ENCODE data around the gene RBFOX1. TPM values are rescaled to one million over a fixed set of nuclear protein-coding genes. Genes with fewer than 3 reads are reported as not detected.

Gene RBFOX1
- total RNA-seq, 4 donors from 2014 or later, result 0.12 to 0.54 TPM; not detected in 2

GRCh38 chr16:7351610-7352510 is 19.2 kb downstream of the RBFOX1 start:
- WGBS, 2 donors (ENCODE audit: low coverage in 1 of 2), result 52 to 67% methylated on average over 6 to 11 of the region's 11 CpGs
- Histone ChIP-seq H3K36me3 (no peaks in the 10 kb centered on the region), H3K27ac (no peak overlapping the region), H3K9me3 (no peaks in the 10 kb centered on the region), H3K27me3 (peaks cover 4% of the 10 kb centered on the region), H3K4me1 (no peaks in the 10 kb centered on the region), H3K4me3 (no peak overlapping the region)
- ATAC-seq, result no peak
- TF ChIP-seq POLR2AphosphoS5 (IDR thresholded peaks at IDR 0.05) (no peak), CTCF (IDR thresholded peaks at IDR 0.05) (no peak), EP300 (IDR thresholded peaks at IDR 0.05) (no peak), POLR2A (IDR thresholded peaks at IDR 0.05) (no peak)

GRCh38 chr16:7355758-7356157 is 23.1 kb downstream of the RBFOX1 start:
- Histone ChIP-seq H3K9me3 (no peaks in the 10 kb centered on the region), H3K27ac (no peak overlapping the region), H3K4me3 (no peak overlapping the region), H3K4me1 (no peaks in the 10 kb centered on the region), H3K36me3 (no peaks in the 10 kb centered on the region), H3K27me3 (no peaks in the 10 kb centered on the region)
- WGBS, 2 donors (ENCODE audit: low coverage in 1 of 2), result 60 to 76% methylated on average over 4 to 5 of the region's 5 CpGs
- no peak for TF ChIP-seq POLR2AphosphoS5 (IDR thresholded peaks at IDR 0.05)
- no peak for TF ChIP-seq CTCF (IDR thresholded peaks at IDR 0.05)
- no peak for TF ChIP-seq EP300 (IDR thresholded peaks at IDR 0.05)
- TF ChIP-seq POLR2A (IDR thresholded peaks at IDR 0.05), result no peak
- ATAC-seq, result no peak

DNA sequence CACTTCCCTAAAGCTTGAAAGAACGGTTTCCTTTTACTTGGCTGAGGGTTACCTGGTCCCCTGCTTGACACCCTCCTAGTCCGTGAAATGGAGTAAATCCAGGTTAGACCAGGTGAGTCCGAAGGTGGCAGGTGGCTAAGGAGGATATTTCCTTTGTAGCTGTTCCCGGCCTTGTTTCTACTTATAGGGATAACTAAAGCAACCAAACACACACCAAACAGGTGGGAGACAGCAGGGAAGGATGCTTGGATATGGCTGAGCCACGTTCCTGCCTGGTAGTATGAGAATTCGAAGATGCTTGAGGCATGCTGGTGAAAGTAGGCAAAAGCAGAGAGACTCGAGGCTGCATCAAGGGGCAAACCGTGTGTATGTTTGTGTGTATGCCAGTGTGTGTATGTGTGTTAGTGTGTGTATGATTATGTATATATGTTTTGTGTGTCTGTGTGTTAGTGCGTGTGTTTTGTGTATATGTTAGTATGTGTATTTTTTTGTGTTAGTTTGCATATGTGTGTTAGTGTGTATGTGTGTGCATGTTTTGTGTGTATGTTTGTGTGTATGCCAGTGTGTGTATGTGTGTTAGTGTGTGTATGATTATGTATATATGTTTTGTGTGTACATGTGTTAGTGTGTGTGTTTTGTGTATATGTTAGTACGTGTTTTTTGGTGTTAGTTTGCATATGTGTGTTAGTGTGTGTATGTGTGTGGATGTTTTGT is 28.9 kb downstream of the RBFOX1 start:
- WGBS, 2 donors (ENCODE audit: low coverage in 1 of 2), result 81 to 82% methylated on average over 5 to 10 of the region's 10 CpGs
- no peaks in the 10 kb centered on the region for H3K36me3 ChIP-seq
- ATAC-seq, result no peak

DNA sequence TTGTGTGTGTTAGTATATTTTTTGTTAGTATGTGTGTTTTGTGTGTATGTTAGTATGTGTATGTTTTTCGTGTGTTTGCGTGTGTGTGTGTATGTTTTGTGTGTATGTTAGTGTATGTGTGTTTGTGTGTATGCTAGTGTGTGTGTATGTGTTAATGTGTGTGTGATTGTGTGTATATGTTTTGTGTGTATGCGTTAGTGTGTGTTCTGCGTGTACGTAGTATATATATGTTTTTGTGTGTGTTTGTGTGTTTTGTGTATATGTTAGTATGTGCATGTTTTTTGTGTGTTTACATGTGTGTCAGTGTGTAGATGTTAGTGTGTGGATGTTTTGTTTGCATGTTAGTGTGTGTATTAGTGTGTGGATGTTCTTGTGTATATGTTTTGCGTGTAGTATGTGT is 29.6 kb downstream of the RBFOX1 start:
- no peak for TF ChIP-seq CTCF (IDR thresholded peaks at IDR 0.05)
- TF ChIP-seq EP300 (IDR thresholded peaks at IDR 0.05), result no peak
- no peak for TF ChIP-seq POLR2AphosphoS5 (IDR thresholded peaks at IDR 0.05)
- no peak for TF ChIP-seq POLR2A (IDR thresholded peaks at IDR 0.05)
- ATAC-seq, result no peak
- H3K27me3 ChIP-seq, result no peaks in the 10 kb centered on the region
- 92 to 95% methylated on average over 6 of the region's 6 CpGs for WGBS, 2 donors (ENCODE audit: low coverage in 1 of 2)
- no peaks in the 10 kb centered on the region for H3K36me3 ChIP-seq
- H3K27ac ChIP-seq, result no peak overlapping the region
- H3K9me3 ChIP-seq, result no peaks in the 10 kb centered on the region
- no peak overlapping the region for H3K4me3 ChIP-seq
- H3K4me1 ChIP-seq, result peaks cover 0 to 12% (median 0%) of the 10 kb centered on the region in 3 donors

More for the DNA sequence above, 28.9 kb downstream of the RBFOX1 start:
- H3K4me3 ChIP-seq, result no peak overlapping the region
- H3K4me1 ChIP-seq, result peaks cover 0 to 12% (median 0%) of the 10 kb centered on the region in 3 donors
- TF ChIP-seq CTCF (IDR thresholded peaks at IDR 0.05) (no peak), POLR2AphosphoS5 (IDR thresholded peaks at IDR 0.05) (no peak), POLR2A (IDR thresholded peaks at IDR 0.05) (no peak), EP300 (IDR thresholded peaks at IDR 0.05) (no peak)
- H3K27ac ChIP-seq, result no peak overlapping the region
- no peaks in the 10 kb centered on the region for H3K9me3 ChIP-seq
- H3K27me3 ChIP-seq, result no peaks in the 10 kb centered on the region
